Measurements from ENCODE around the gene MSL3. TPM values are rescaled to one million over a fixed set of nuclear protein-coding genes. Genes with fewer than 3 reads are reported as not detected.

Gene MSL3
- total RNA-seq, 1 donor from 2014 or later = 57.6 TPM

DNA sequence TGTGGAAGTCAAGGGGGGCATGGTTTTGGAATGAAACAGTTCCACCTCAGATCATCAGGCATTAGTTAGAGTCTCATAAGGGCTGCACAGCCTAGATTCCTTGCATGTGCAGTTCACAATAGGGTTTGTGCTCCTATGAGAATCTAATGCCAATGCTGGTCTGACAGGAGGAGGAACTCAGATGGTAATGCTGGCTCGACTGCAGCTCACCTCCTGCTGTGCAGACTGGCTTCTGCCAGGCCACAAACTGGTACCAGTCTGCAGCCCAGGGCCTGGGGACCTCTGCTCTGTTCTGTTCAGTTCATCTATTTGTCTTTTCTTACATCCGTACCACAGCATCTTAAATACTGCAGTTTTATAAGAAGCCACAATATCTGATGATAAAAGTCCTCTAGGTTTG is 12.2 kb upstream of the MSL3 start:
- ChIA-PET POLR2A (no interaction called here), CTCF (no interaction called here)
- H3K27me3 Mint-ChIP-seq = no peaks in the 10 kb centered on the region
- TF ChIP-seq, protein P1, sequence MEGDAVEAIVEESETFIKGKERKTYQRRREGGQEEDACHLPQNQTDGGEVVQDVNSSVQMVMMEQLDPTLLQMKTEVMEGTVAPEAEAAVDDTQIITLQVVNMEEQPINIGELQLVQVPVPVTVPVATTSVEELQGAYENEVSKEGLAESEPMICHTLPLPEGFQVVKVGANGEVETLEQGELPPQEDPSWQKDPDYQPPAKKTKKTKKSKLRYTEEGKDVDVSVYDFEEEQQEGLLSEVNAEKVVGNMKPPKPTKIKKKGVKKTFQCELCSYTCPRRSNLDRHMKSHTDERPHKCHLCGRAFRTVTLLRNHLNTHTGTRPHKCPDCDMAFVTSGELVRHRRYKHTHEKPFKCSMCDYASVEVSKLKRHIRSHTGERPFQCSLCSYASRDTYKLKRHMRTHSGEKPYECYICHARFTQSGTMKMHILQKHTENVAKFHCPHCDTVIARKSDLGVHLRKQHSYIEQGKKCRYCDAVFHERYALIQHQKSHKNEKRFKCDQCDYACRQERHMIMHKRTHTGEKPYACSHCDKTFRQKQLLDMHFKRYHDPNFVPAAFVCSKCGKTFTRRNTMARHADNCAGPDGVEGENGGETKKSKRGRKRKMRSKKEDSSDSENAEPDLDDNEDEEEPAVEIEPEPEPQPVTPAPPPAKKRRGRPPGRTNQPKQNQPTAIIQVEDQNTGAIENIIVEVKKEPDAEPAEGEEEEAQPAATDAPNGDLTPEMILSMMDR (IDR thresholded peaks at IDR 0.05) = no peak
- no peak overlapping the region for H3K27ac Mint-ChIP-seq
- no peaks in the 10 kb centered on the region for H3K36me3 Mint-ChIP-seq (ENCODE audit: low read depth)
- intact Hi-C loops (cut with micrococcal nuclease) = no loop called here
- no peak for ATAC-seq (ENCODE audit: low read depth)
- H3K4me3 Mint-ChIP-seq = no peak overlapping the region
- DNase-seq = no peak
- no peaks in the 10 kb centered on the region for H3K9me3 Mint-ChIP-seq
- no peaks in the 10 kb centered on the region for H3K4me1 Mint-ChIP-seq

DNA sequence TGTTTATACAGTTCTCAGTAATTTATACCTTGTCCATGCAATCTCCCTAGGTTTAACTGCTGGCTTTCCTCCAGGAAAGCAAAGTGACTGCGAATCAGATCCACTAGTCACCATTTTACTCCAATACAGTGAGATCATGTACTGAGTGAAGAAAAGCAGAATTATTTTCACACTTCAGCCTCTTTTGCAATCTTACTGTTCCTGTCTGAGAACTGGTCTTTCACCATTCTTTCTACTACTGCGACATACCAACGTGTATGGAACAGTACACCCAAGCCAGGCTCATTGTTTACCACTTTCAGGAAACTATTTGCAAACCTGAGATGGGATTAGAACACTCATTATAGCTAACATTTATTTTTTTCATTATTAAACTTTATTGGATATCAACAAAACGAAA is 8.0 kb upstream of the MSL3 start:
- TF ChIP-seq, protein P1 (IDR thresholded peaks at IDR 0.05) = no peak

DNA sequence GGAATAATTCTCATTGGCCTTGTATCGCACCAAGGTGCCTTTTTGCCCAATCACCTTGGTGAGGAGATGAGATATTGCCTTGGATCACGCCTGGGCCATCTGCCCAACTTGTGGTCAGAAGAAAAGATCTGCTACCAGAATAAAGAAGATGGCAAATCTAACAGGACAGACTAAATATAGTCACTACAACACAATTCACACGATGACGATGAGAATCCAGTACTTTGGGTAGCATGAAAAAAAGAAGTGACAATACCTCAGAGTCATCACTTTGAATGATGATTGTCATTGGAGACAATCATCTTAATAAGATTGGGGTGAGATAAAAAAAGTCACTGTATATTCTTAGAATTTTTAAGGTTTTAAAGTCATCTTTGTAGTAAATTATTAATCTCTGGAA is 7.3 kb upstream of the MSL3 start:
- Mint-ChIP-seq H3K27ac (no peak overlapping the region), H3K9me3 (no peaks in the 10 kb centered on the region), H3K4me1 (no peaks in the 10 kb centered on the region), H3K27me3 (no peaks in the 10 kb centered on the region), H3K36me3 (ENCODE audit: low read depth) (no peaks in the 10 kb centered on the region), H3K4me3 (no peak overlapping the region)
- intact Hi-C loops (cut with micrococcal nuclease) = no loop called here
- ChIA-PET CTCF (no interaction called here), POLR2A (no interaction called here)
- no peak for ATAC-seq (ENCODE audit: low read depth)
- TF ChIP-seq, protein P1 (IDR thresholded peaks at IDR 0.05) = no peak
- DNase-seq = no peak

More for the DNA sequence above, 8.0 kb upstream of the MSL3 start:
- intact Hi-C loops (cut with micrococcal nuclease) = no loop called here
- ChIA-PET CTCF (no interaction called here), POLR2A (no interaction called here)
- Mint-ChIP-seq H3K9me3 (no peaks in the 10 kb centered on the region), H3K27me3 (no peaks in the 10 kb centered on the region), H3K27ac (no peak overlapping the region), H3K4me1 (no peaks in the 10 kb centered on the region), H3K36me3 (ENCODE audit: low read depth) (no peaks in the 10 kb centered on the region), H3K4me3 (no peak overlapping the region)
- ATAC-seq (ENCODE audit: low read depth) (no peak), DNase-seq (no peak)

DNA sequence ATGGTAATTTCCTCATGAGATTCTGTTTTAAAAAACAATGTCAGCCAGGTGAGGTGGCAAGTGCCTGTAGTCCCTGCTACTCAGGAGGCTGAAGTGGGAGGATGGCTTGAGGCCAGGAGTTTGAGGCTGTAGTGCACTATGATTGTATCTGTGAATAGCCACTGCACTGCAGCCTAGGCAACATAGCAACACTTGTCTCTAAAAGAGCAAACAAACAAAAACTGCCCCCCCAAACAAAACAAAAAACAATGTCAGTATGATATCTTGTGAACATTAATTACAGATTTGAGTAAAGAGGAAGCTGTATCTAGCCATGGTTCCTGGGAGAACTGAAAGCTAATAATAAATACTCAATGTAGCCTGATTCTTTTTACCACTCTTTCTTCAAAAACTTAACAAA is 6.8 kb upstream of the MSL3 start:
- Mint-ChIP-seq H3K4me3 (no peak overlapping the region), H3K4me1 (no peaks in the 10 kb centered on the region), H3K27me3 (no peaks in the 10 kb centered on the region), H3K27ac (no peak overlapping the region), H3K36me3 (ENCODE audit: low read depth) (no peaks in the 10 kb centered on the region), H3K9me3 (no peaks in the 10 kb centered on the region)
- ChIA-PET CTCF (no interaction called here), POLR2A (no interaction called here)
- TF ChIP-seq, protein P1 (IDR thresholded peaks at IDR 0.05) = no peak
- intact Hi-C loops (cut with micrococcal nuclease) = no loop called here
- no peak for DNase-seq
- ATAC-seq (ENCODE audit: low read depth) = no peak

DNA sequence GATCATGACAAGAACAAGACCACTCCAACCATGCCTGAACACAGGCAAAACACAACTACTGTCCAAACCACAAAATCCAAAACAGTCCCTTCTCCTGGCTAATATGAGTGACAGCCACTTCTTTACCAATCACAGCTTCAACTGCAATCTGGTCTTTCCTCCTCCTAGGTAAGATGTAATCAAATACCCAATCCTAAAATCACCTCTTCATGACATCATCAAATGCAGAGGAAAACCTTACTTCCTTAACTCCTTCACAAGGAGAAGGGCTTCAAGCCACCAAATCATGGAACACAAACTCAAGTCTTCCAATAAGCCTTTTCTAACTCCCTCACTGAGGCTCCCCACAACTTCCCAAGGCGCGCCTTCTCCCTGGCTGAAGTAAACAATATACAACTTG is 4.4 kb upstream of the MSL3 start:
- no peak for DNase-seq
- POLR2A ChIA-PET = no interaction called here
- H3K27me3 Mint-ChIP-seq = no peaks in the 10 kb centered on the region
- CTCF ChIA-PET = no interaction called here
- H3K9me3 Mint-ChIP-seq = no peaks in the 10 kb centered on the region
- TF ChIP-seq, protein P1 (IDR thresholded peaks at IDR 0.05) = no peak
- no peak for ATAC-seq (ENCODE audit: low read depth)
- H3K4me3 Mint-ChIP-seq = no peak overlapping the region
- intact Hi-C loops (cut with micrococcal nuclease) = no loop called here
- H3K4me1 Mint-ChIP-seq = peaks cover 8% of the 10 kb centered on the region
- H3K36me3 Mint-ChIP-seq (ENCODE audit: low read depth) = no peaks in the 10 kb centered on the region
- no peak overlapping the region for H3K27ac Mint-ChIP-seq
